ENCODE measurements around the gene LCLAT1.

The LCLAT1 gene

DNA sequence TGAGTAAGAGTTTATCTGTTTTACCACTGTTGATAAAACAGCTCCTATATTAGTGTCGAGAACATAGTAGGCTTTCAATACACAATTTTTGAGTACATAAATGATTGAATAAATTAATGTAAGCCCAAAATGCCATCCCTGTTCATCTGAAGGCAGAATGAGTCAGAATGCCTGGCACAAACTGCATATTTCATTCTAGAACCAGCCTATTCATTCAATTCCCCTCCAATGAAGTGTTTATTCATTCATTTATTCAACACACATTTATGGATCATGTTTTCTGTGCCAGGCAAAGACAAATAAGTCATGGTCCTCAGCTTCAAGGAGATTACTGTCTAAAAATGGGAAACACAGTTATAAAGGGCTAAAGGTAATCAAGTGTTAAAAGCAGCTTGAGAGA, 22.8 kb upstream of the LCLAT1 start:
- DNase-seq, result no peak

- DNase-seq, result no peak
Observed at GRCh38 chr2:30425326-30425725, 21.7 kb upstream of the LCLAT1 start.

DNA sequence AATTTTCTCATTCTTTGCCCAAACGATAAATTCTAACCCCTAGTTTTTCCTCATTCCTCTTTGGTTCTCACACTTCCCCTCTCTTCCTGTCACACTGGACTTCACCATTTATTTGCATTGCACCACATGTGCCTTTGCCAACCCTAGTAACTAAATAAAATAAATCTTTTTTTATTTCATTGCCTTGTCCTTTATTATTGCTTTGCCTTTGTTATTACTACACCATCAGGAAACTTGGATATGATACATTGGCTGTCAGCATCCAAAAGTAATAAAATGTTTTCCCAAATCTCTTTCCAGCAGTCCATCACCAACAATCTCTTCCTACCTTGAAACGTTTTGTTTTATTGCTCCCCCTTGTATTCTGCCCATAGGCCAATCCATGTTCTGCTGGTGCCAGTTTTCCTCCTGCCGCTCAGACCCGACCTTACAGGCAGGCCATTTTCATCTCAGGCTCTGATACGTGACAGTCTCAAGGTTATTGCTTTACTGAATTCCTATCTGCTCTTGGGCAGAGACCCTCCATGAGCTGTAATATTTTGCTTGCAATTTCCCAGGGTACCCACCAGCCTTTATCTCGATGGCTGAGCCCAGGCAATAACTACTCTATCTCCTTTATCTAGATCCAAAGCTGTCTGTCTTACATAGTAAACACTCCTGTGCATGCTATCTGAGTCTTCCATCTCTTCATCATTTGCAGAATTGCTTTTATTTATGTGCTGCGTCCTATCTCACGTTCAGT, 19.3 kb upstream of the LCLAT1 start:
- DNase-seq, result no peak

DNA sequence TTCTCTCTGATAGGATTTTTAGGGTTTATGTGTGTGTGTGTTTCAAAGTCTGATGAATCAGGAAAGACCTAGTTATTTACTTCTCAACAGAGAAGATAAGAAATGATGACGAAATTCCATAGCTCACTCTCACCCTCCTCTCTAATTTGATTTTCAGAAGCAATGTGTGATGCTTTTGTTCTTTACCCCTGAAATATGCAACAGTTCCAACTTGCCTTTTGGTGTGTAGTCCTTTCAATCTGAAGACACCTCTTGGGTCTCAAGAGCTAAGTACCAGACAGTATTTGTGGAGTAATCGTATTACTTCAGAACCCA, 18.7 kb upstream of the LCLAT1 start:
- DNase-seq, result no peak

DNA sequence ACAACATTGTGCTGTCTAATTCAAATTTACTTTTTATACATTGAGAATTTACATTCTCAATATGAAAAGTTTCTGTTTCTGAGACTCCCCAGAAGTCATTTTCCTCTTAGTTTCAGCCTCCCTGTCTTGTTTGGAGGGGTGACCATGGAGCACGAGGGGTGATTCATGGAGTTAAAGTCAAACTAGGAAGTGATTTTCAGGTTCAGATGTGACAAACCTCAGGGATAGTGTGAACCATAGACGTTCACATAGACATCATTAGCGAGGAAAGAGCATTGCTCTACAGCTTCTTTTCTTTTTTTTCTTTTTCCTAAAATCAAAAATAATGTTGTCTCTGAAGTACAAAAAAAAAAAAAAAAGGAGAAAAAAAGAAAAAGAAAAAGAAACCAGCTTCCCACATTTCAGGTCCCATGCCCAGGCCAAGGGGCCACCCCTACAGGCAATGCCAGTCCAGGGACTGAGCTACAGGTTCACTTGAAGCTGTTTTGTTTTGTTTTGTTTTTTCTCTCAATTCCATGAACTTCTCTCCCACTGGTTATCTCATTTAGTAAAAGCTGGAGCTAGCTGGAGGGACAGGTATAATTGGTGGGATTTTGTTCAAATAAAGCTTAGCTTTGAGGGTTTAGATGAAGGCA, 18.1 kb upstream of the LCLAT1 start:
- no peak for DNase-seq

DNA sequence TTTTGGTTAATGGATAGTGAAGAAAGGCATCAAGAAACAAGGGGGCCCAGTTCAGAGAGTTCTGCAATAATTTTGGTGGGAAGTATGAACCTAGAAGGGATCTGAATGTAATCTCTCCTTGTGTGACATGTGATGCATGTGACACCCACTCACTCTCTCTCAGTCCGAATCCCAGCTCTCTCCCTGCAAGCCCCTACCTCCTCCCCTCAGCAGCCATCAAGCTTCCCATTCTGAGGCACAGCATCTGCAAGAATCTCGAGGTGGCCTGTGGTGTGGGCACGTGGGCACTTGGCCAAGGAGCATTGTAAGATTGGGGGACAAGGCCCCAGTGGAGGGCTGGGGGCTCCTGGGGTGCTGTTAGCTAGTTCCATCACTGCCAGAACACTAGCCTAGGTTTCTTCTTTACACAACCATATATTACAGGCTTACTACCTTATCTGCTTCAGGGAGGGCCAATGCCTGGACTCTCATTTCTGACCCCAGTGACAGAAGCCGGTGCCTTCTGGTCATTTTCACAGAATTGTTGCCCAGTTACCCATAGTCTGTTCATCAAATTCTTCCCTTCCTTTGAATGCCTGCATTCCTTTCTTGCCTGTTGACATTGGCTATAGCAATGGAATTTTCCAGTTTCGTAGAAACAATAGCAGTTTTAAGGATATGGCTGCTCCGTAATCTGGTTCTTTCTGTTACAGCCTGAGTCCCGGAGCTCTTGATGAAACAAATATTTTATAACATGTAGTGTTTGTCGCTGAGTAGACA, 13.3 kb upstream of the LCLAT1 start:
- no peak for DNase-seq

- no peak for DNase-seq
Observed at GRCh38 chr2:30434708-30435107, 12.3 kb upstream of the LCLAT1 start.

DNA sequence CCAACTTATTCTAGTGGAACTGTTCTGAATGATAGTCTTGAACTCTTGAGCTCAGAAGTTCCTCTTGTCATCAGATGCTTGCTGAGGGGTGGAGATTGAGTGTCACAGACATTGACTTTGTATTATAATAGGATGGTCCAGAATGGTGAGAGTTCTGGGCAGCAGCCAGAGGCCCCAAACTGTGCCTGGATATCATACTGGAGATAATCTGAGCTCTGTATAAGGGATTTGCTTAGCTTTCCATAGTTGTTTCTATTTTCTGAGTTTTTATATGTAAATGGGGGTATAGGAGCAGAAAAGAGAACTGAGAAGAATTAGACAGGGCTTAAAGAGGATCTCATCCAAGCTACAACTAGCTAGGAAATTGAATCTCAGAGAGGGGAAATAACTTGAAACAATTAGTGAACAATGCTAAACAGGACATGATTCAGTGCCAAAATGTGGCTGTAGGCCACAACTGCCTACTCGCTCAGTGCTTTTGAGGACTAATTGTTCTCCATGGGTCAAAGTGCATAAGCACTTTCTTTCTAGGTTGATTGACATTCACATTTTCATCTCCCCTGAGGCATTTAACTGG, 10.1 kb upstream of the LCLAT1 start:
- DNase-seq, result no peak

DNA sequence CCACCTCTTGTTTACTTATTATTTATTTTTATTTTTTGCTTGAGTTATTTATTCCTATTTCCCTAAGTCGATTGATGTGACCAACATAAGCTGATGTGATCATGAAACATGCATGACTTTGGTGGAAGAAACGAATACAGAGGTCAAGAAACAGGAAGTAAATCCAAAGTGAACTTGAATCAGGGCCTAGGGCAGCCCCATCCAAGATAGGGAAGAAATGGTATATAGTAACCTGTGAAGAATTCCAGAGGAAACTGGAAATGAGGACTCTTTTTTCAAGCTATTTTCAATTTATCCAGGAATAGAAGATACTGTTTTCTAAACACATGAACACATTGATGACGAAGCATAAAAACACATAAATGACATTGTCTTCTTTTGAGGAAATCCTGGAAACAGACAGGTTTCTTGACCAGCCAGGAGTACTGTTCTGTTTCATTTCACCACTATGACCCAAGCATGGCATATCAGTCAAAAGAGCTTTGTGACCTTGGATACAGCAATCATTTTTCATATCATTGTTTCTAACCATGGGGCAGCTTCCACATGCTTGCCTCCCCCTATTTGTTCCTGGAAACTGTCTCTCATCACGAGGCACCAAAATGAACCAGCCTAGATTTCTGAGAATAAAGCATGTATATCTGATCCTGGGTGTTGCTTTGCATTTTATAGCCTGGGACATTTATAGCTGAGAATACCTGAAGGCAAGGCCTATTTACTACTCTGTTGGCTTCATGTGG, 9.1 kb upstream of the LCLAT1 start:
- DNase-seq, result no peak

- no peak for DNase-seq
Observed at GRCh38 chr2:30439296-30439695, 7.8 kb upstream of the LCLAT1 start.

DNA sequence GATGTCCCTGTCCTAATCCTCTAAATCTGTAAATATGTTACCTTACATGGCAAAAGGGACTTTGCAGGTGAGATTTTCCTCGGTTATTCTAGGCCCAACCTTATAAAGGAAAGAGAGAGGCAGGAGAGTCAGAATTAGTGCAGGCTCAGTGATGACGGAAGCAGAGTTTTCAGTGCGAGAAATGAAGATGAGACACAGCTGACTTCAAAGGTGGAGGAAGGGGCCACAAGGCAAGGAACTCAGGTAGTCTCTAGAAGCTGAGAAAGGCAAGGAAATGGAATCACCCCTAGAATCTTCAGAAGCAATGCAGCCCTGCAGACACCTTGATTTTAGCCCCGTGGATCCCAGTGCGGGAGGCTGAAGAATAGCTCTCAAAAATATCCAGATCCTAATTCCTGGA, 7.2 kb upstream of the LCLAT1 start:
- no peak for DNase-seq

DNA sequence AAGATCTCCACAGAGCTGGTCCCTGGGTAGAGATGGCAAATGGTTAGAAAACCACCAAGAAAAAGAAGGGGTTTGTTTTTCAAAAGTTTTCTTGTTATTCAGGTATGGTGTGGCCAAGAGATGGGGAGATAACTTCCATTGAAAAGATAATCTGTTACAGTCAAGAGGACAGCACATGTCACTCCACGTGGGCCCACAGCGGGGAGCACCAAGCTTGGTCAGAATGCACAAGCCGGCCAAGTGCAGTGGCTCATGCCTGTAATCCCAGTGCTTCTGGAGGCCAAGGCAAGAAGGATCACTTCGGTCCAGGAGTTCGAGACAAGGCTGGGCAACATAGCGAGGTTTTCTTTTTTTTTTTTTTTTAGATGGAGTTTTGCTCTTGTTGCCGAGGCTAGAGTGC, 6.0 kb upstream of the LCLAT1 start:
- no peak for DNase-seq

DNA sequence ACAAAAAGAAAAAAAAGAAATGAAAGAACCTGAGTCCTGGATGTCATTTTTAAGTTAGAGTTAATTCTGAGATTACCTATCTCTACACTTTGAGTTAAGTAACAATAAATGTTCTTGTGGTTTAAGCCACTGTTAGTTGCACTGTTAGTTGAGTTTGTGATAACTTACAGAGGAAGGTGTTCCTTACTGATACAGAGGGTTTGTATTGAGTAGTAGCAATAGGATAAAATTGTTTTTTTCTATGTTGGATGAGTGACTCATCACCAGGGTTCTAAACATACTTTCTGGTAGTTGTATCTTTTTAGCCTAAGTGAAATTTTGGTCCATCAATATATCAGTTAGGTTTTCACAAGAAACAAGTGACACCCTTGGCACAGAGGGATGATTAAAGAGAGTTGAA, 4.0 kb upstream of the LCLAT1 start:
- DNase-seq, result no peak

GRCh38 chr2:30444273-30444672, 2.8 kb upstream of the LCLAT1 start:
- no peak for DNase-seq

DNA sequence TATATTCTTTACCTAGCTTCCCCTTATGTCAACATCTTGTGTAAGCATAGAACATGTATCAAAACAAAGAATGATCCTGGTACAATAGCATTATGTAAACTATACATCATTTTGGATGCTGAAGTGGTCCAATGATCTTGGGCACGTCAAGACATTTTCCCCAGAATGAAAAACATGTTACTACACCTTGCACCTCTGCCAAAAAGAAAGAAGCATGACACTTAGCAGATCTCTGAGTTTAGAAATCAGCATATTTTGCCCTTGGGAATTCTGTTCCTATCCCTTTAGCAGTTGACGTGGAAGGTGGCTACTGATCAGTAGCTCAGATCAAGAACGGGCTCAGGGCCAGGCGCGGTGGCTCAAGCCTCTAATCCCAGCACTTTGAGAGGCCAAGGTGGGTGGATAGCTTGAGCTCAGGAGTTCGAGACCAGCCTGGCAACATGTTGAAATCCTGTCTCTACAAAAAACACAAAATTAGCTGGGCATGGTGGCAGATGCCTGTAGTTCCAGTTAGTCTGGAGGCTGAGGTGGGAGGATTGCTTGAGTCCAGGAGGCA, 1.7 kb upstream of the LCLAT1 start:
- DNase-seq, result no peak

DNA sequence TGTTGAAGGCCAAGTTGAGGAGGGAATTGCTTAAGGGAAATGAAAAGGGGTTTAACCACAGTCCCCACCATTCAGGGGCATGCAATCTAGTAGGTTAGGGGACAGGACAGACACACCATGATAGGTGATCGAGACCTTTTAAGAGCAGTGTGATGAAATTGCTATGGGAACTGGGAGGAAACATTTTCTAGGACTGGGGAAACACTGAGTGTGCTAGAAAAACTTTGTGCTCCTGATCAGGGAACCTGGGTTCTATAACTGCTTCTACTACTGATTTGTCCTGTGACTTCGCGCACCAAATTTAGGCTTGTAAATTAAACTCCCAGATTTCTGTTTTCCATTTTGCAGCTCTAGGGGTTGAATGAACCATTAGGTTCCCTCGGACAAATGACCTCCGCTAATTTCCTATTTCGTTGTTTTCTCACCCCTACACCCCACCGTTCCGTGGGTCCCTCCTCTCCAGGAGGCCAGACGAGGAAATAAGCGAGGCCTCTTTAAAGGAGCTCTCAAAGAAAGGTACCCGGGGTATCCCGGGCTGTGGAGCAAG, 371 bp upstream of the LCLAT1 start:
- DNase-seq, result no peak

- no peak for DNase-seq
Observed at GRCh38 chr2:30448308-30448707, 1.3 kb downstream of the LCLAT1 start.

GRCh38 chr2:30448866-30449265, 1.8 kb downstream of the LCLAT1 start:
- no peak for DNase-seq

- DNase-seq, result no peak
Observed at GRCh38 chr2:30450025-30450424, 3.0 kb downstream of the LCLAT1 start.

DNA sequence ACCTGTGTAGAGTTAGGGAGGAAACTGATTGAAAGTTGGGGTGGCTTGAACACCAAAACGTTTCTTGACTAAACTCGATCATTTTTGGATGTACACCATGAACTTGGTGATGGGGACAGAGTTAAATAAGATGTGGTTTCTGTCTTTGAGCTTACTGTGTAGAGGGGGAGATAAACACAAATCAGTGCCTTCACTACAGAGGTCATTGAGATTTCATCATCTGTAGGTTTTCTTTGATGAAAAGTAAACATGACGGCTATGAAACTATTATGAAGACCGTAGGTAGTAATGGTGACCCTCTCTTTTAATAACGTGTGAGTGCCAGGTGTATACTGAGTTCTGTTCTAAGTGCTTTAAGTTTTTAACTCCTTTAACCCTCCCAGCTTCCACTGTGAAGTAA, 6.5 kb downstream of the LCLAT1 start:
- DNase-seq, result no peak

DNA sequence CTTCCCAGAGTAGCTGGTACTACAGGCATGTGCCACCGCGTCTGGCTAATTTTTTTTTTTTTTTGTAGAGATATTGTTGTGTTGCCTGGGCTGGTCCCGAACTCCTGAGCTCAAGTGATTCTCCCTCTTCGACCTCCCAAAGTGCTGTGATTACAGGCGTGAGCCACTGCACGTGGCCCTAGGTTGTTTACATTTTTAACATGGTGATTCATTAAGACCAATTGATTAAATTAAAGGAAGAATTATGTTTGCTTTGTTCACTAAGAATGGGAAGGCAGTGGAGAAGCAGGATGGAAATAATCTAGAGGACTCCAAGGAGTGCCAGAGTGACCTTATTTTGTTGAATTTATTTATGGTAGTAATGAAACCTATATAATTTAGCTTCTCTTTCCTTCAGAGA, 7.5 kb downstream of the LCLAT1 start:
- DNase-seq, result no peak

GRCh38 chr2:30455114-30455738, 8.2 kb downstream of the LCLAT1 start:
- no peak for DNase-seq

All from activated CD4-positive, CD25-positive, alpha-beta regulatory T cell treated with anti-CD3 and anti-CD28 coated beads, Interleukin-2, amount 50 U/mL, for 72 hours (primary cell).